Psoas muscle (tissue), 8 donors: ENCODE results near the gene OR52B2. TPM values are rescaled to one million over a fixed set of nuclear protein-coding genes. Genes with fewer than 3 reads are reported as not detected.

Experiments
- ATAC-seq, 4 donors: fragments of 200-7000 bp; cut with Tn5 transposase; one replicate each; pipeline ENCODE4 v1.9.1; 2020; ENCODE audit warnings: moderate library complexity in 3 of 4, mild to moderate bottlenecking in 2 of 4
- DNase-seq, 2 donors: peaks; one replicate each; pipeline ENCODE4 v3.0.0-alpha.2; 2020
- H3K27ac ChIP-seq: fragments of 200-600 bp; one replicate; pipeline ENCODE4 v1.8.0; 2022
- H3K27me3 ChIP-seq, 3 donors: fragments of 200-600 bp in 1 of 3; one replicate each; pipeline versions ENCODE4 v1.6.1 to v1.8.0; 2013 to 2022; ENCODE audit warnings: low read length in 2 of 3, mild to moderate bottlenecking in 2 of 3, moderate library complexity in 1 of 3; ENCODE audit not compliant: insufficient read depth in 3 of 3
- H3K36me3 ChIP-seq, 2 donors: fragments of 200-600 bp in 1 of 2; one replicate each; pipeline versions ENCODE4 v1.6.1 to v1.8.0; 2013 to 2022; ENCODE audit warnings: low read depth in 1 of 2, mild to moderate bottlenecking in 1 of 2, moderate library complexity in 1 of 2; ENCODE audit not compliant: insufficient read depth in 1 of 2
- H3K4me1 ChIP-seq: fragments of 200-600 bp; one replicate; pipeline ENCODE4 v1.8.0; 2022
- H3K4me3 ChIP-seq: fragments of 200-600 bp; one replicate; pipeline ENCODE4 v1.8.0; 2022; ENCODE audit warnings: mild to moderate bottlenecking
- H3K9me3 ChIP-seq: fragments of 200-600 bp; one replicate; pipeline ENCODE4 v1.8.0; 2022
- CTCF ChIP-seq: fragments of 200-600 bp; IDR thresholded peaks from one replicate; pipeline ENCODE4 v1.8.0; 2022; ENCODE audit warnings: antibody characterized with exemption
- WGBS, 3 donors: extraction: QIAGEN DNeasy Blood & Tissue Kit; methylation state at CpG; one replicate each; pipeline versions ENCODE4 v1.1.6 to v1.1.7; 2013; 5-methylcytosine and 5-hydroxymethylcytosine counted together
- intact Hi-C, 2 donors: fragments of 100-400 bp; cut with DNase I; formaldehyde crosslinking; loops; one replicate each; pipeline versions ENCODE4 v1.11.0 to v1.14.2; 2022
- polyA plus RNA-seq, 3 donors: library from polyadenylated mRNA; stranded (reverse); fragments of 200-250 nt; gene quantifications; one replicate each; pipeline ENCODE4 v1.2.3, GENCODE V29; 2013
- total RNA-seq, 4 donors: library from RNA; stranded (reverse); fragmentation: NEBNext Ultra II Directional in 2 of 4; extraction: Animal tissue kit (Norgen Biotek cat#: 25700) in 2 of 4; gene quantifications; one replicate each; pipeline versions ENCODE4 v1.2.1 to v1.2.4, GENCODE V29; 2021 to 2023
- donor health status: healthy with polysubstance abuse.
- donor health status: DM: no; HTN: no; CAD: no; lungs with moderate emphysema.
- donor health status: Bipolar disorder and iron deficiency.
- donor health status: healthy.
- donor health status: DM: yes; HTN: yes; CAD: no.
- donor health status: DM: no; HTN: no; CAD: no.
- donor health status: DM: no; HTN: no; CAD: no.
- donor health status: DM: yes; HTN: yes; CAD: no.

Gene OR52B2
- total and polyA plus RNA-seq, 7 donors: not detected

GRCh38 chr11:6204706-6205105, 34.6 kb upstream of the OR52B2 start:
- H3K27ac ChIP-seq: no peak overlapping the region
- H3K4me1 ChIP-seq: no peaks in the 10 kb centered on the region
- no peak for ATAC-seq
- no peak overlapping the region for H3K4me3 ChIP-seq
- H3K27me3 ChIP-seq: no peaks in the 10 kb centered on the region
- intact Hi-C loops: no loop called here
- H3K9me3 ChIP-seq: no peaks in the 10 kb centered on the region
- no peak for DNase-seq
- WGBS, 3 donors: 88 to 98% (median 96%) methylated on average over 1 of the region's 1 CpG
- peaks cover 7 to 50% of the 10 kb centered on the region in 2 donors for H3K36me3 ChIP-seq
- no peak for TF ChIP-seq CTCF

- H3K4me3 ChIP-seq: no peak overlapping the region
- DNase-seq (no peak), ATAC-seq (no peak)
- intact Hi-C loops: no loop called here
- H3K4me1 ChIP-seq: no peaks in the 10 kb centered on the region
- WGBS, 3 donors: 70 to 83% (median 78%) methylated on average over 3 of the region's 3 CpGs
- peaks cover 7 to 37% of the 10 kb centered on the region in 2 donors for H3K36me3 ChIP-seq
- H3K27me3 ChIP-seq: no peaks in the 10 kb centered on the region
- no peak for TF ChIP-seq CTCF
- no peak overlapping the region for H3K27ac ChIP-seq
- no peaks in the 10 kb centered on the region for H3K9me3 ChIP-seq
Observed at GRCh38 chr11:6203327-6203726, 33.2 kb upstream of the OR52B2 start.

- no peaks in the 10 kb centered on the region for H3K27me3 ChIP-seq
- no peaks in the 10 kb centered on the region for H3K9me3 ChIP-seq
- H3K27ac ChIP-seq: no peak overlapping the region
- 82 to 93% (median 84%) methylated on average over 1 of the region's 1 CpG for WGBS, 3 donors
- ATAC-seq (no peak), DNase-seq (no peak)
- no peak for TF ChIP-seq CTCF
- intact Hi-C loops: no loop called here
- no peak overlapping the region for H3K4me3 ChIP-seq
- H3K36me3 ChIP-seq: peaks cover 7 to 27% of the 10 kb centered on the region in 2 donors
- no peaks in the 10 kb centered on the region for H3K4me1 ChIP-seq
Observed at GRCh38 chr11:6202041-6202440, 31.9 kb upstream of the OR52B2 start.

GRCh38 chr11:6201481-6201880, 31.4 kb upstream of the OR52B2 start:
- no peak overlapping the region for H3K27ac ChIP-seq
- H3K4me1 ChIP-seq: no peaks in the 10 kb centered on the region
- 69 to 79% (median 75%) methylated on average over 2 of the region's 2 CpGs for WGBS, 3 donors
- H3K9me3 ChIP-seq: no peaks in the 10 kb centered on the region
- intact Hi-C loops: no loop called here
- no peaks in the 10 kb centered on the region for H3K27me3 ChIP-seq
- no peak for DNase-seq
- H3K36me3 ChIP-seq: peaks cover 7 to 22% of the 10 kb centered on the region in 2 donors
- ATAC-seq: no peak
- TF ChIP-seq CTCF: no peak
- H3K4me3 ChIP-seq: no peak overlapping the region

- H3K27me3 ChIP-seq: no peaks in the 10 kb centered on the region
- DNase-seq (peak; percentile 39 to 66), ATAC-seq (peak; percentile 39 to 84 (median 50))
- H3K4me3 ChIP-seq: no peak overlapping the region
- 56 to 74% (median 64%) methylated on average over 4 of the region's 4 CpGs for WGBS, 3 donors
- H3K9me3 ChIP-seq: no peaks in the 10 kb centered on the region
- no peak for TF ChIP-seq CTCF
- intact Hi-C loops: no loop called here
- H3K36me3 ChIP-seq: peaks cover 7 to 17% of the 10 kb centered on the region in 2 donors
- H3K27ac ChIP-seq: no peak overlapping the region
- H3K4me1 ChIP-seq: no peaks in the 10 kb centered on the region
Observed at GRCh38 chr11:6200975-6201374, 30.8 kb upstream of the OR52B2 start.
